Esophagus squamous epithelium (tissue), 4 donors: ENCODE data around the gene ENTPD5.

Experiments
- CTCF ChIP-seq, 6 experiments: fragments of 450-650 bp in 4 of 6; fragments of 200-600 bp in 2 of 6; sonication (generic) in 2 of 6; IDR thresholded peaks; one replicate each; pipeline ENCODE4 v1.5.1; 2016 to 2019; ENCODE audit warnings: antibody characterized with exemption in 6 of 6, mild to moderate bottlenecking in 4 of 6, moderate library complexity in 4 of 6
- POLR2A ChIP-seq, 4 donors: fragments of 450-650 bp; IDR thresholded peaks; one replicate each; pipeline ENCODE4 v1.6.1; 2017; ENCODE audit warnings: antibody characterized with exemption in 4 of 4, mild to moderate bottlenecking in 4 of 4, moderate library complexity in 3 of 4

GRCh38 chr14:74018586-74019407, at the start of gene ENTPD5, which contains the start of gene BBOF1:
- TF ChIP-seq CTCF (IDR thresholded peaks at IDR 0.05): peak in 2 of 6 experiments; percentile 6 to 7
- peak in 3 of 4 donors; percentile 74 to 95 (median 91) for TF ChIP-seq POLR2A (IDR thresholded peaks at IDR 0.05)
